Measurements from ENCODE around the gene TK1. TPM values are rescaled to one million over a fixed set of nuclear protein-coding genes. Genes with fewer than 3 reads are reported as not detected.

TK1 gene
- total RNA-seq, 1 experiment from 2014 or later, result 89.7 TPM

DNA sequence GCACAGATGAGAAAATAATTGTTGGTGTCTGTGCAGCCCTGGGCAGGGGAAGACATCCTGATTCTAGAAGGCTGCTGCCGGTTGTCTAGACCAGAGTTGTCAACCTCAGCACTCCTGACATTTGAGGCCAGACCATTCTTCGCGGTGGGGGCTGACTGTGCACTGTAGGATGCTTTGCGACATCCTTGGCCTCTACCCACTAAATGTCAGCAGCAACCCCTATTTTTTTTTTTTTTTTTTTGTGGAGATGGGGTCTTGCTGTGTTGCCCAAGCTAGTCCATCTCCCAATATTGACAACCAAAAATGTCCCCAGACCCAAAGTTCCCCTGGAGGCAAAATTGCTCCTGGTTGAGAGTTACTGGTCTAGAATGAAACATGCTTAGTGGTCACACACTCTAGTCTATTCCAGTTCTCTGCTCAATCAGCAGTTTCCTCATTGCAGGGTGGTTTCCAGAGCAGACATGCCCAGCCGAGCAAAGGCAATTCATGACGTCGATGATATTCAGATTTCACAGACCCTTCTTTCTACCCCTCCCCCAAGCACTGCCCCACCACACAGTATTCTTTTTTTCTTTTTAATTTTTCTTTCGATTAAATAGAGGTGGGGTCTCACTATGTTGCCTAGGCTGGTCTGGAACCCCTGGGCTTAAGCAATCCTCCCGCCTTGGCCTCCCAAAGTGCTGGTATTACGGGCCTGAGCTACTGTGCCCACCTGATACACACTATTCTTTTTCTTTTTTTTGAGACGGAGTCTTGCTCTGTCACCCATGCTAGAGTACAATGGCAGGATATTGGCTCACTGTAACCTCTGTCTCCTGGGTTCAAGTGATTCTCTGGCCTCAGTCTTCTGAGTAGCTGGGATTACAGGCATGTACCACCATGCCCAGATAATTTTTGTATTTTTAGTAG is 31.7 kb downstream of the TK1 start:
- no peak overlapping the region for H3K4me3 Mint-ChIP-seq (ENCODE audit: low read depth, unreplicated experiment)
- no peaks in the 10 kb centered on the region for H3K27me3 Mint-ChIP-seq (ENCODE audit: unreplicated experiment)
- H3K9me3 Mint-ChIP-seq (ENCODE audit: low read depth, unreplicated experiment), result no peaks in the 10 kb centered on the region
- H3K36me3 Mint-ChIP-seq (ENCODE audit: insufficient read depth, unreplicated experiment), result no peaks in the 10 kb centered on the region
- H3K27ac Mint-ChIP-seq (ENCODE audit: unreplicated experiment), result no peak overlapping the region
- CTCF ChIA-PET, result interaction anchor here (0.7 kb wide), 1 partner anchor 14 kb away, joined by 10 read pairs; no protein-coding TSS in a partner anchor
- BruUV-seq (replicated peaks), result no TSS peak
- H3K4me1 Mint-ChIP-seq (ENCODE audit: low read depth, unreplicated experiment), result peaks cover 17% of the 10 kb centered on the region
- no peak for TF ChIP-seq CTCF (IDR thresholded peaks at IDR 0.05; ENCODE audit: unreplicated experiment)
- intact Hi-C loops (cut with micrococcal nuclease; ENCODE audit: unreplicated experiment), result no loop called here
- no peak for DNase-seq

DNA sequence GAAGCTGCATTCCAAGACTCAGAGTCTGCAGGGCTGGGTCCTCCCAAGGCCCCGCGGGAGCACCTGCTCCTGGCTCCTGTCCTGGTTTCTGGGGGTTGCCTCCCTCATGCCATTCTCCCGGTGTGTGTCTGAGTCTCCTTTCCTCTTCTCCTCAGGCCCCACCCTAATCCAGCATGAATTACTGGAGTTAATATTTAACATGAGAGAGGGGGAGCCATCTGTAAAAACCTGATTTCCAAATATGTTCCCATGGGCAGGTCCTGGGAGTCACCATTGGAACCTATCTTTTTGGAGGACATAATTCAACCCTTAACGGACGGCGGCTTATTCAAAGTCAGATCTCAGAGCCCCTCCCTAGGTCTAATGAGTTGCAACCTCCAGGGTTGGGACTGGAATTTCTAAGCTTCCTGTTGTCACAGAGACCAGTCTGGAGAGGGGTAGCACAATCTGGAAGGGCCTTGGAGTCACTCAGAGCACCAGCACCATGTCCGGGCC is 35.3 kb downstream of the TK1 start:
- CTCF ChIA-PET, result interaction anchor here (0.5 to 1.2 kb wide), 5 partner anchors 10 to 73 kb away, joined by 3 to 7 read pairs (median 5); no protein-coding TSS in a partner anchor
- Mint-ChIP-seq H3K36me3 (ENCODE audit: insufficient read depth, unreplicated experiment) (peaks cover 5% of the 10 kb centered on the region), H3K27ac (ENCODE audit: unreplicated experiment) (no peak overlapping the region), H3K27me3 (ENCODE audit: unreplicated experiment) (no peaks in the 10 kb centered on the region), H3K9me3 (ENCODE audit: low read depth, unreplicated experiment) (no peaks in the 10 kb centered on the region), H3K4me3 (ENCODE audit: low read depth, unreplicated experiment) (no peak overlapping the region), H3K4me1 (ENCODE audit: low read depth, unreplicated experiment) (peaks cover 39% of the 10 kb centered on the region)
- DNase-seq, result peak; percentile 69
- no peak for TF ChIP-seq CTCF (IDR thresholded peaks at IDR 0.05; ENCODE audit: unreplicated experiment)
- BruUV-seq (replicated peaks), result no TSS peak
- intact Hi-C loops (cut with micrococcal nuclease; ENCODE audit: unreplicated experiment), result no loop called here

DNA sequence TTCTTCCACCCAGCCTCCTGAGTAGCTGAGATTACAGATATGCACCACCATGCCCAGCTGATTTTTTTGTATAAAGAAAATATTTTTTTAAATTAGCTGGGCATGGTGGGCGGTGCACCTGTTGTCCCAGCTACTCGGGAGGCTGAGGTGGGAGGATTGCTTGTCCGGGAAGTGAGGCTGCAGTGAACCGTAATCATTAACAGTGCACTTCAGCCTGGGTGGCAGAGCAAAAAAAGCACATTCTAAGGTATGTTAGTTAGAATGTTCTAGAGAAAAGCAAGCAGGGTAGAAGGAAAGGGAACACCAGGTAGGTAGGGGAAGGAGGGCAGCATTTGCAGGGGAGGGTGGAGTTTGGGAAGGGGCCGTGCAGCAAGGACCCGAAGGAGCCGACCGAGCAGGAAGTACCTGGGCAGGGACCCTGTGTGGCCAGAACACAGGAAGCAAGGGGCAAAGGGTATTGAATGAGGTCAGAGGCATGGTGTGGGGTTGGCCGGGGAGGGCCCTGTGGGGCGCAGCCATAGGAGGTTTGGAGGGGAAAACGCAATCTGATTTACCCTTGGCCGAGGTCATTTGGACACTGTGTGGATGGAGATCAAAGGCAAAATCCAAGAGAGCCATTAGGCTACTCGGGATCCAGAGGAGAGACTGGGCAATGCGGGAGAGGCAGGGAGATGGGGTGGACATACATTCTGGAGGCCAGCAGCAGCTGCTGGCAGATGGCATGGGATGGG is 38.4 kb downstream of the TK1 start:
- TF ChIP-seq CTCF (IDR thresholded peaks at IDR 0.05; ENCODE audit: unreplicated experiment), result no peak
- Mint-ChIP-seq H3K4me1 (ENCODE audit: low read depth, unreplicated experiment) (peaks cover 55% of the 10 kb centered on the region), H3K9me3 (ENCODE audit: low read depth, unreplicated experiment) (no peaks in the 10 kb centered on the region), H3K27ac (ENCODE audit: unreplicated experiment) (peak overlapping the region; percentile 48), H3K4me3 (ENCODE audit: low read depth, unreplicated experiment) (peak overlapping the region; percentile 6), H3K27me3 (ENCODE audit: unreplicated experiment) (no peaks in the 10 kb centered on the region), H3K36me3 (ENCODE audit: insufficient read depth, unreplicated experiment) (peaks cover 23% of the 10 kb centered on the region)
- BruUV-seq (replicated peaks), result no TSS peak
- intact Hi-C loops (cut with micrococcal nuclease; ENCODE audit: unreplicated experiment), result no loop called here
- CTCF ChIA-PET, result interaction anchor here (0.9 kb wide), 1 partner anchor 10 kb away, joined by 3 read pairs; no protein-coding TSS in a partner anchor
- no peak for DNase-seq

DNA sequence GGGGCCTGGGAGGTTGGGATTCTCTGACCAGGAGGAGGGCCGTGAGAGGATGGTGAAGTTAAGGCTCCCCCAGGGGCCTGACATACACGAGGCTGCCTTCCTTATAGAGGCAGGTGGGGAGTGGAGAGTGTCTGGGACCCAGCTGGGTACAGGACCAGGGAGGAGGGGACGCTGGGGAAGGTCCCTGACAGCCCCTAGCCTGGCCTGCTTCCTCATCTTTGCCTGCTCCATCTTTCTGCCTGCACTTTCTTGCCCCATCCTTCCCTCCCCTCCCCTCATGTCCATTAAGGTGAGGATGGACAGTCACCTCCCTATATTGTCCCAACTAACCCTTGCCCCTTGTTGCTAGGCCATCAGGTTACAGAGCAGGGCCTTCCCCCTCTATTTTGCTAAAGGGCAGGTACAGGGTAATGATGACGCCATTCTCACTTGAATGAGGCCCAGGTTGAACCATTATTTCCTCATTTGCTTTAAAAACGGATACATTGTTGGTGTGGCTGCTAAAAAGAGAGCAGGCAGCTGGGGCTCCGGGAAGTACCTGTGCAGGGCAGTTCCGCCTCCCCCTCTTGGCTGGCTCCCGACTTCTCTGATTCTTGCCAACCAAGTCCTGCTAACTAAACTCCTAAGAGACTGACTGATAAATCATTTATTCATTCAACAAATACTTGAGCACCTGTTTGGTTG is 39.4 kb downstream of the TK1 start:
- Mint-ChIP-seq H3K4me1 (ENCODE audit: low read depth, unreplicated experiment) (peaks cover 65% of the 10 kb centered on the region), H3K9me3 (ENCODE audit: low read depth, unreplicated experiment) (no peaks in the 10 kb centered on the region), H3K27me3 (ENCODE audit: unreplicated experiment) (no peaks in the 10 kb centered on the region), H3K36me3 (ENCODE audit: insufficient read depth, unreplicated experiment) (peaks cover 28% of the 10 kb centered on the region), H3K27ac (ENCODE audit: unreplicated experiment) (peak overlapping the region; percentile 48), H3K4me3 (ENCODE audit: low read depth, unreplicated experiment) (no peak overlapping the region)
- DNase-seq, result peak; percentile 81
- no peak for TF ChIP-seq CTCF (IDR thresholded peaks at IDR 0.05; ENCODE audit: unreplicated experiment)
- no TSS peak for BruUV-seq (replicated peaks)
- intact Hi-C loops (cut with micrococcal nuclease; ENCODE audit: unreplicated experiment), result loop anchor here (1.0 kb wide), 1 partner anchor 40 kb away; the partner anchor contains the start of genes AFMID and TK1
- CTCF ChIA-PET, result interaction anchor here (0.9 kb wide), 1 partner anchor 9 kb away, joined by 3 read pairs; no protein-coding TSS in a partner anchor
